Adrenal gland (tissue), 5 donors: Measurements from ENCODE around the gene JPH3.

ENCODE experiments used
- POLR2A ChIP-seq, 2 donors: fragments of 450-650 bp; IDR thresholded peaks; one replicate each; pipeline ENCODE4 v1.6.1; 2017; ENCODE audit warnings: antibody characterized with exemption in 2 of 2, mild to moderate bottlenecking in 2 of 2, moderate library complexity in 1 of 2
- TF ChIP-seq, protein P1 (sequence below), 6 experiments: fragments of 450-650 bp in 4 of 6; fragments of 200-600 bp in 2 of 6; sonication (generic) in 1 of 6; IDR thresholded peaks; 1 replicate in 5 of 6; 2 replicates in 1 of 6; pipeline versions ENCODE4 v1.5.1 to v1.8.0; 2016 to 2021; ENCODE audit warnings: antibody characterized with exemption in 6 of 6, mild to moderate bottlenecking in 2 of 6, moderate library complexity in 1 of 6
- donor health status: DM: no; HTN: no; CAD: no.

- TF ChIP-seq, protein P1, sequence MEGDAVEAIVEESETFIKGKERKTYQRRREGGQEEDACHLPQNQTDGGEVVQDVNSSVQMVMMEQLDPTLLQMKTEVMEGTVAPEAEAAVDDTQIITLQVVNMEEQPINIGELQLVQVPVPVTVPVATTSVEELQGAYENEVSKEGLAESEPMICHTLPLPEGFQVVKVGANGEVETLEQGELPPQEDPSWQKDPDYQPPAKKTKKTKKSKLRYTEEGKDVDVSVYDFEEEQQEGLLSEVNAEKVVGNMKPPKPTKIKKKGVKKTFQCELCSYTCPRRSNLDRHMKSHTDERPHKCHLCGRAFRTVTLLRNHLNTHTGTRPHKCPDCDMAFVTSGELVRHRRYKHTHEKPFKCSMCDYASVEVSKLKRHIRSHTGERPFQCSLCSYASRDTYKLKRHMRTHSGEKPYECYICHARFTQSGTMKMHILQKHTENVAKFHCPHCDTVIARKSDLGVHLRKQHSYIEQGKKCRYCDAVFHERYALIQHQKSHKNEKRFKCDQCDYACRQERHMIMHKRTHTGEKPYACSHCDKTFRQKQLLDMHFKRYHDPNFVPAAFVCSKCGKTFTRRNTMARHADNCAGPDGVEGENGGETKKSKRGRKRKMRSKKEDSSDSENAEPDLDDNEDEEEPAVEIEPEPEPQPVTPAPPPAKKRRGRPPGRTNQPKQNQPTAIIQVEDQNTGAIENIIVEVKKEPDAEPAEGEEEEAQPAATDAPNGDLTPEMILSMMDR (IDR thresholded peaks at IDR 0.05), result no peak
- TF ChIP-seq POLR2A (IDR thresholded peaks at IDR 0.05), result no peak
Measured at GRCh38 chr16:87677830-87678229, 75.5 kb downstream of the JPH3 start.
